NCI-H1417 (cell line): Measurements from ENCODE around the gene CCR2.
"Not testable (repeated sequence)": the region's sequence is repeated elsewhere in the genome, so short reads cannot be mapped to it uniquely, and the experiment has no call there.

ENCODE experiments used
- DNase-seq, 3 experiments: peaks; one replicate each; lab custom pipeline; 2025; lab: John Stamatoyannopoulos, UW

The CCR2 gene

DNA sequence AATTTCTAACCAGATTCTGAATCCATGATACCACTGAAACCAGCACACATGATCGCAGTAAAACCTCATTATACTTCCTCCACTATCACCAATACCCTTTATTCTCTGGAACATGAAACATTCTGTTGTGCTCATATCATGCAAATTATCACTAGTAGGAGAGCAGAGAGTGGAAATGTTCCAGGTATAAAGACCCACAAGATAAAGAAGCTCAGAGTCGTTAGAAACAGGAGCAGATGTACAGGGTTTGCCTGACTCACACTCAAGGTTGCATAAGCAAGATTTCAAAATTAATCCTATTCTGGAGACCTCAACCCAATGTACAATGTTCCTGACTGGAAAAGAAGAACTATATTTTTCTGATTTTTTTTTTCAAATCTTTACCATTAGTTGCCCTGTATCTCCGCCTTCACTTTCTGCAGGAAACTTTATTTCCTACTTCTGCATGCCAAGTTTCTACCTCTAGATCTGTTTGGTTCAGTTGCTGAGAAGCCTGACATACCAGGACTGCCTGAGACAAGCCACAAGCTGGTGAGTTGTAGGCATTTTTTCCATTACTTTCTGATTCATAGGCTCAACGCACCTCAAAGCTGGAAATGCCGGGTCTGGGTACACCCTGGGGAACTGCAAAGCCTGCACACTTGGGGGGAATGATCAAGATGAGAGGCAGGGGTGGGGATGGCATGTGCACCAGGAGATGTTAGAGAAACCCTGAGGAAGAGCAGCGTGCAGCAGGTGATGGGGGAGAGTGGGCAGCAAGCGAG is at the start of gene CCR2:
TSS of gene CCR2 (plus strand) at position 465 of the 764 bp plus-strand sequence. CDS start 3,417 bp downstream, outside the sequence.
- DNase-seq: no peak

DNA sequence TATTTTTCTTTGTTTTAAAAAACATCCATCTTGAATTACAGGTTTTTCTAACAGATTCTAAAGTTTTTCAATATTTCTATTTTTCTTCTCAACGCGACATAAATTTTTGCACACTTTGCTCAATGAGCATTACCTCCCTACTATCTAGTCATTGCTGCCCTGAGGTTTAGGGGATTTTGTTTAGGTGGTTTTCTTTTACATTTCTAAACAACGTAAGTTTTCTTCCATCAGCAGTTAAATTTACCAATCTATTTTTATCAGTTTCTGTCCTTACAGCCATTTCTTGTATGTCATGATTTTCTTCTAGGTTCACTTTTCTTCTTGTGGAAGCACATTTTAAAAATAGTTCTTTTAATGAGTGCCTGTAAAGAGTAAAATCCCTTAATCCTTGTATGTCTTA is 49.2 kb upstream of the CCR2 start:
- no peak for DNase-seq

DNA sequence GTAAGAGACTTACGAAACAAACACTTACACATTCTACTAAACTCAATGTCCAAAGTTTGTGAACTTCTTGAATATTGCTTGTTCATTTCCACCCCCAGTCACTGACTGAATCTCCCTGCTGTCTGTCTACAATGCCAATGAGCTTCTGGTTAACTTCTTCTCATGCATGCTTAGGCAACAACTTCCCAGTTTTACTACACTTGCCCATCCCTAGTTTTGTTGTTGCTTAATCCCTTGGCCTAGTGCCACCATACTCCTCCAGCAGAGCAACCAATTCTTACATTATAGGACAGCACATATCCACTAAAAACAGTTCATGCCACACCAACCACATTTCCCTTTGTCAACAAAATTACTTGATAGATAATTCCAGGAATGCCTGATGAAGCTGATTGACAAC is 40.9 kb upstream of the CCR2 start:
- DNase-seq: no peak

DNA sequence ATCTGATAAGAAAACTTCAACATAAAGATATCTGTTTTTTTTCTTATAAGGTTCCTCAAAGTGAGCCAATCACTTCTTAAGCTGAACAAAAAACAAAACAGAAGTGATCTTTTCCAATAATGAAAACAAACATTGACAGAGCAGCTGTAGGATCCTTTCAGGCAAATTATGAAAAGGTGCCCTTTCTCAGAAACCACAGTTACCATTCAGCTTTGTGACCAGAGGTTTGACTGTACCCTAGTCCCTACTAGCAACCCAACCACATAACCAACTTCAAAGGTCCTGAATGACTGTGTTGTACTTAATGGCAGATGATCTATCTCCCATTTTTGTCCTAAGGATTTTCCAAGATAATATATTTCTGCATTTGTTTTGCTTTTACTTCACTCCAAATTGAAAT is 39.4 kb upstream of the CCR2 start:
- no peak for DNase-seq

DNA sequence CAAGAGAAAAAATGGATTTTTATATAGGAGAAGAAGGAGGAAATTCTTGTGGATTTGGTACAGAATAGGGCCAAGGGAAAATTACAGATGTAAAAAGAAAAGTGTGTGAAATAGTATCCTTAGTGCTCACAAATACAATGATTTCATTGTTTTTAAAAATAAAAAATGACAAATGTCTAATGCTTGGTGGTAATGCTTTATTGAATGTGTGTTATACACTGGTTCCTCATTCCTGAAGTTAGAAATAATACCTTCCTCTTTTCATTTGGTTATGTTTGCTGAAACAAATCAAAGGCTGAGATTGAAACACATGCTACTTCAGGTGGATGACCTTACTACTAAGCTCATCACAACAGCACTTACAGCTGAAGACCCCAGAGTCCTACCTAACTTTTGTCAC is 37.7 kb upstream of the CCR2 start:
- DNase-seq: no peak

DNA sequence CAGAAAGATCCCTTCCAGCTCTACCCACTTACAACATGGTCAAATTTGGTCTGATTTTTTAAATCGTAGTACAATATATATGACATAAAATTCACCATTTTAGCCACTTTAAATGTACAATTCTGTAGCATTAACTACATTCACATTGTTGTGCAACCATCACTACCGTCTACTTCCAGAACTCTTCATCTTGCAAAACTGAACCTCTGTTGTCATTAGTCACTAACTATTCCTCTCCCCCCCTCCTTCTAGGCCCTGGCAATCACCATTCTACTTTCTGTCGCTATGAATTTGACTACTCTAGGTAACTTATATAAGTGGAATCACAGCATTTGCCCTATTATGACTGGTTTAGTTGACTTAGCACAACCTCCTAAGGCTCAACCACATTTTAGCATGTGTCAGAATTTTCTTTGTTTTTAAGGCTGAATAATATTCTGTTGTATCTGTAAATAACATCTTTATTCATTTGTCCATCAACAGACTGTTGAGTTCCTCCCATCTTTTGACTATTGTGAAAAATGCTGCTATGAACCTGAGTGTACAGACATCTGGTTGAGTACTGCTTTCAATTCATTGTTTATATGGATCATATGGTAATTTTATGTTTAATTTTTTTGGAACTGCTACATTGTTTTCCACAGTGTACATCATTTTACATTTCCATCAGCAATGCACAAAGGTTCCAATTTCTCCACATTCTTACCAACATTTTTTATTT is 35.5 kb upstream of the CCR2 start:
- no peak for DNase-seq

DNA sequence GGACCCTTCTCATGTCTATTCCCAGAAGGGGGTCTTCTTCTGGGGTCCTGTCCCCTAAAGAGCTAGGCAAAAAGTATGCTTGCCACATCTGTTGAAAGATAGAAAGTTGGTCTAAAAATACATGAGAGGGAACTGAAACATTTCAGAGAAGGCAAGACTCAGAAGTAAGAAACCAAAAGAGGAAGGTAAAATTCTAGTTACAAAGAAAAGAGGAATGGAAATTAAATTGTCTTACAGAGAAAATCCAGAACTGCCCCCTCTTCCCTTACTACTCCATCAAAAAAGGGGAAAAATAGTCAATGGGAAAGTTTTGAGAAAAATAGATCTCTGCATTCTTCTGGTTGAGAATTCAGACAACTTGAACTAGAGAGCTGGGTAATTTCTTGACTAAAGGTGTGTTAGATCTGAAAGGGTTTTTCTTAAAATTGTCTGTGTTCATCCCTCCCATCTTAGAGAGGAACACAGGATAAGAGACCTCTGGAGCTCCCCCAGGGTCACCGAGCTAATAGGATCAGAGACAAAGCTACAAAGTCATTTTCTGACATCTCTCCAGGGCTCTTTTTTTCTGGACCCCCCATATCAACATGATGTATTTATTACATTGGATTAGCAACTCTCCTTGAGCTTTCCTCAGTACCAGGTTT is 32.3 kb upstream of the CCR2 start:
- DNase-seq: no peak

DNA sequence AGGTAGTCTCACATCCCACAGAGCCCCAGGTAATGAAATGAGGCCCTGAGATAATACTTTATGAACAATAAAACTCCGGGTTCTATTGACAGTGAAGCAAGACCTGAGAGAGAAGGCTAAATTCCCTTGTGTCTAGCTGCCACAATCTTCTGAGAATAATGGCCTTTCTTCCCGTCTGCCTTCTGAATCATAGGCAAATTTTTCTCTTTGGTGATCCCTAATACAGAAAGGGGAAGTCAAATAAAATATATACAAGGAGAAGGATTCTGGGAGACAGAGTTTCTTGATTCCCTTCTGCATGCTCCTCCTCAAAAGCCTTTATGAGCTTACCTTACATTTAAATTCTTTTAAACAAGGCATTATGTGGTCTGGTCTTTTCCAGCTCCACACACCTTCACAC is 29.9 kb upstream of the CCR2 start:
- no peak for DNase-seq

DNA sequence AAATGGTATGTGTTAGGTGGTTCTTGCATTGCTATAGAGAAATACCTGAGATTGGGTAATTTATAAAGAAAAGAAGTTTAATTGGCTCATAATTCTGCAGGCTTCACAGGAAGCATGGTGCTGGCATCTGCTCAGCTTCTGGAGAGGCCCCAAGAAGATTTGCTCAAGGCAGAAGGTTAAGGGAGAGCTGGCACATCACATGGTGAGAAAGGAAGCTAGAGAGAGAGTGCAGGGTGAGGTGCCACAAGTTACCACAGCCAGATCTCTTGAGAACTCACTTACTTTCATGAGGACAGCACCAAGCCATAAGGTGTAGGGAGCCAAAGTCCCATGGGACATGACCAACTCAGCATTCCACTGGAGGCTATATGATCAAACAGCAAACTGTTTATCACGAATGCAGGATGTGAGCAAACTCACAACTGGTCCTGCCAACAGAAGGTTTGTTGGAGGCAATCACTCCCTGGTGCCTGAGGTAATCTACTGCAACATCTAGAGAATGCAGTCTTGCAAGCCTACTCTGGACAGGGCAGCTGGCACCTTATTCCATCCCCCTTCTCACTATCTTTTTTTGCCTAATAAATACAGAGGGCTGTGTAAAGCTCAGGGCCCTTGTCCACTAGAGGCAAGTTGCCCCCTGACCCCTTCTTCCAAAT is 28.1 kb upstream of the CCR2 start:
- DNase-seq: no peak

DNA sequence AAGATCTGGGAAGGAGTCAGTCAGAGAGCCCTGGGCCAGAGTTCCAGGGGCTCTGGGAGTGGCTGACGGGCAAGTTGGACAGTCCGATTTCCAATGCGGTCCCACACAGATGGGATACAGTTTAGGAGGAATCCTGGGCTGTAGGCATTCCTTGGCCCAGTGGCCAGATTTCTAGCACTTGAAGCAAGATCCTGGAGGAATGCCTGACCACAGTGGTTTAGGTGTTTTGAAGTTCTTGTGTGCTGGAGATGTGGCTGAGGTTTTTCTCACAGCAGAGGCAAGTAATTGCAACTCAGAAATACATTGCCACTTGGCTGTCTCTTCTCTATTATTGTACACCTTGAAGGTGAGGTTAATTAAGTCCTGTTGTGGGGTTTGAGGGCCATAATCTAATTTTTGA is 23.2 kb upstream of the CCR2 start:
- DNase-seq: not testable (repeated sequence)

DNA sequence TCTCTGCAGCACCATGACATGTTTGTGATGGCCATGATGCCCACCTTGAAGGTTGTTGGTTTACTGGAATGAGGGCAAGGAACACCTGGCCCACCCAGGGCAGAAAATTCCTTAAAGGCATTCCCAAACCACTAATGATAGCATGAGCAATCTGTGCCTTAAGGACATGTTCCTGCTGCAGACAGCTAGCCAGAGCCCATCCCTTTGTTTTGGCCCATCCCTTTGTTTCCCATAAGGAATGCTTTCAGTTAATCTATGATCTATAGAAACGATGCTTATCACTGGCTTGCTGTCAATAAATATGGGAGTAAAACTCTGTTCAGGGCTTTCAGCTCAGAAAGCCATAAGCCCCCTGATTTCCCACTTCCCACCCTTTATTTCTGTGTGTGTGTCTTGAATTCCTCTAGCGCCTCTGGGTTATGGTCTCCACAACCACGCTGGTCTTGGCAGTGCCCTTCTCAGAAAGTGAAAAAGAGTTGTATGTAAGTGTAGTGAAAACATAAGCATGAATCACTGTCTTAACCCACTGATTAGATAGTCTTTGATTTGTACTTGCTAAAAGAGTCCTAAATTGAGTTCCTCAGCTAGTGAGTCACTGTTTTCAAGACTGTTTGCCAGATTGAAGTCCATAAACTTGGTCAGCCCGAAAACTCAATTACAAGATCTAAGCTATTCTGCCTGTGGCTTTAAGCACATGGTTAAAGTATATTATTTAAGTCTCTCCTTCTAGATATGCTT is 19.0 kb upstream of the CCR2 start:
- DNase-seq: no peak

DNA sequence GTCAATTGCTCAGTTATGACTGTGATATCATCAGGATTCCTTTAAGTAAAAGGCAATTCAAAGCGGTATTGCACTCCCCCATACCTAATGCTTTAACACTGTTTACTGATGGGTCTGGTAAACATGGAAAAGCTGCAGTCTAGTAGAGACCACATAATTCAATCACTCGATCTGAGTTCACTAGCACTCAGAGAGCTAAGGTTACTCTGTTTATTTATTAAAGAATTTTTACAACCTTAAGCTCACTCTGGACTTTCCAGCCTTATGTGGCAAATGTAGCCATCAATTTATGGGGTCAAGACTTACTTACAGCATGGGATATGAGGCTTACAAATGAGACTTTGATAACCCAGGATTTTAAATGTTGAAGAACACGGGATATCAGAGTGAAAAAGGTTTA is 18.4 kb upstream of the CCR2 start:
- no peak for DNase-seq

DNA sequence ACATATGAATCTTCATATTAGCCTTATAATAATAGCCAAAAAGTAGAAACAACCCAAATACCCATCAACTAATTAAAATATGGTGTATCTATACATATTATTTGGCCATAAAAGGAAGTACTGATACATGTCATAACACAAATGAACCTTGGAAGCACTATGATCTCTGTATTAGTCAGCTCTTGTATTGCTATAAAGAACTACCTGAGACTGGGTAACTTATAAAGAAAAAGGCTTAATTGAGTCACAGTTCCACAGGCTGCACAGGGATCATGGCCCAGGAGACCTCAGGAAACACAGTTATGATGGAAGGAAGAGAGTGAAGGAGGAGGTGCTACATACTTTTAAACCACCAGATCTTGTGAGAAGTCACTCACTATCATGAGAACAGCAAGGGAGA is 16.0 kb upstream of the CCR2 start:
- DNase-seq: no peak

DNA sequence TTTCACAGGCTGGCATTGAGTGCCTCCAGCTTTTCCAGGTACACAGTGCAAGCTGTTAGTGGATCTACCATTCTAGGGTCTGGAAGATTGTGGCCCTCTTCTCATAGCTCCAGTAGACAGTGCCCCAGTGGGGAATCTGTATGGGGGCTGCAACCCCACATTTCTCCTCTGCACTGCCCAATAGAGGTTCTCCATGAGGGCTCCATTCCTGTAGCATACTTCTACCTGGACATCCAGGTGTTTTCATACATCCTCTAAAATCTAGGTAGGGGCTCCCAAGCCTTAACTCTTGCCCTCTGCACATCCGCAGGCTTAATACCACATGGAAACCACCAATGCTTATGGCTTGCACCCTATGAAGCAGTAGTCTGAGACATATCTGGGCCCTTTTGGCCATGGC is 15.1 kb upstream of the CCR2 start:
- no peak for DNase-seq

DNA sequence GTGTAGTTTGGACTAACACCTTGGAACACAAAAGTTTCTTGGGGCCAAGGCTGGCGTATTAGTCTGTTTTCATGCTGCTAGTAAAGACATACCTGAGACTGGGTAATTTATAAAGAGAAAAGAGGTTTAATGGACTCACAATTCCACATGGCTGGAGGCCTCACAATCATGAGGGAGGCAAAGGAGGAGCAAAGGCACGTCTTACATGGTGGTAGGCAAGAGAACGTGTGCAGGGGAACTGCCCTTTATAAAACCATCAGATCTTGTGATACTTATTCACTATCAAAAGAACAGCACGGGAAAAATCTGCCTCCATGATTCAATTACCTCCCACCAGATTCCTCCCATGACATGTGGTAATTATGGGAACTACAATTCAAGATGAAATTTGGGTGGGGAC is 9.4 kb upstream of the CCR2 start:
- DNase-seq: no peak

DNA sequence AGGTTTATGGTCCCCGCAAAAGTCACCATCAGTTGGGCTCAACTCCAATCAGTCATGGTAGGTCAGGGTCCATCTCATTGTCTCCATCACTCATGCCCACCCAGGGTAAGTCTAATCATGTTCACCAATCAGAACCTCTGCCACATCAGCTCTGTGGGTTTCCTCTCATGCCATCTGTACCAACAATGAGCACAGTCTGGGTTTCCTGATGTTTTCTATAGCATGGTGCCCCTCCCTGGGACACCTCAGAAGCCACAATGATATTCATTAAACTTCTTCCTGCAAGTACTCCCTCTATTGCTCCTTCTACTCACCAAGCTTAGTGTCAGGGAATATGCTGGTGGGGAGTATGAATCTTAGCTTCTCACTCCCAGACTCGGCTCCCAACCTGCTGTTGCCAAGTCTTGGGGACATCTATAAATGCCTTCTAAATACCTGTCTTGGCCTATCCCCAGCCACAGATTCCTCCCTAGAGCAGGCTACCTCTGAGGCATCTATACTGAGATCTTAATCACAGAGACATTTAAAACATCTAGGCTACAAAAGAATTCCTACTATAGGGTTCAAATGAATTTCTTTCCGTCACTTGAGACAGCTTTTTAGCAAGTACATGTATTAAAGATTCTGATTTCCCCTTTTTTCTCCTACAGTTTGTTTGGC is 5.0 kb upstream of the CCR2 start:
- no peak for DNase-seq

DNA sequence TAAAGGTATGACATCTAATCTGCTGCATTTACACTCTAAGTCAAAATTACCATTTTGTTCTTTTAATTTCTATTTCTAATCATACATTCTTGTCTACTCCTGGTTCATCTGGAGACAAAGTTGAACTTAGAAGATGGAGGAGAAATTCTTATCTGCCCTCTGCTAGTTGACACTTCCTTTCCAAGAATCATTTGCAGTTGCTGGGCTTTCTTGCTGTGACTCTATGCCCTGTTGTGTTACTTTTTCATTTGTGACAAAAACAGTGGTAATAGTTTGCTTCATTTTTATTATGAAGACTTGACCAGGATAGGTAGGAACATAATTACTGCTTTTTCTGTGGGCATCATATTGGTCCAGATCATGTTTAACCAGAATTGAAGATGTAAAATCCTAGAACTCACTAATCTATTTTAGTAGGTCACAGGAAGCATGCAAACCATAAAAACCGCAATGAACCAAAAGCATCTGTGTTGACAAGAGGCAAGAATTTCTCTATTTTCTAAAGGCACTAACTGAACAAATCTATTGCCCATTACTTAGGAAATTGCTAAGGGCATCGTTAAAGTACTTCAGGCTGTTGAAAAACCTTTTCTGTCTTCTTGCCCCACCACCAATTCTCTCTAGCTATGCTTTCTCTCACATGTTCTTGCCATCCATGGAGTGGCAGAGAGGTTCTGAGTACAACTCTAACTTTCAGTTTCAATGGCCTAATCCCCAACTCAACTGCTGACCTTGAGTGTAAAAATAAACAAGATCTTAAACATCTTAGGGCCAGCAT is 4.2 kb upstream of the CCR2 start:
- no peak for DNase-seq

DNA sequence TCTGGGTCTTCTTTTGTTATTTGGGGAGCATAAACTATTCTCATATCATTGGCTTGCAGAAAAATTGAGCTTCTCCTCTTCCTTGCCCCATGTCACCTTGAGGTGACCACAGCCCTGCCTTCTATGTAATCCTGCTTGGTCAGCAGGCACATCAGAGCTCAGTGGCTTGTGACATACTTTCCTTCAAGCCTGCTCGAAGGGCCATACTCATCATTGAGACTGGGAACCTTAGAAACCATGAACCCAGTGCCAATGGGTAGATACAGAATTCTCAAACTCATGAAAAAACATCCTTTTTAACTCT is 3.7 kb upstream of the CCR2 start:
- DNase-seq: no peak

DNA sequence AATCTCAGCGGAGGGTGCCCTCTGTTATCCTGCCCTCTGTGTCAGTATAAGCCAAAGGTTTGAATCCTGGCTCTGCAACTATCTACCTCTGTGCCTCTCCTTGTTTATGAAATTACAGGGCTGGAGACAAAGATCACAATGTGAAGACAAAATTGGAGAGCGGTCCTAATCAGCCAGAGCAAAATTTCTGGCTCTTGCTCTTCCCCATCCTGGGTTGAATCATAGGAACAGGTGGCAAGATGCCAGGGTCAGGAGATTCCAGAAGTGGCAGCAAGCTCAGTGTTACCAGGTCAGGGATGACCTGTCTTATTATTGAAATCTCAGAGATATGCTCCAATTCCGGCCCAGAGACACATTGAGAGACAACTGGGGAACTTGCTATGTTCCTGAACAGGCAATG is 2.3 kb upstream of the CCR2 start:
- DNase-seq: no peak

DNA sequence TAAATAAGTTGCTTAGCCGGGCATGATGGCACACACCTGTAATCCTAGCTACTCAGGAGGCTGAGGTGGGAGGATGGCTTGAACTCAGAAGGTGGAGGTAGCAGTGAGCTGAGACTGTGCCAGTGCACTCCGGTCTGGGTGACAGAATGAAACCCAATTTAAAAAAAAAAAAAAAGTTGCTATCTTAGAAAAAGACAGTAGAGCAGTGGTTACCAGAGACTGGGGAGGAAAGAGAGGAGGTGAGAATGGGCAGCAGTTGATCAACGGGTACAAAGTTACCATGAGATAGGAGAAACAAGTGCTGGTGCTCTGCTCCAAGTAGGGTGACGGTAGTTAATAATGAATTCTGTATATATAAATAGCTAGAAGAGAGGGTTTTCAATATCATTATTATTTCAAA is 821 bp upstream of the CCR2 start:
- no peak for DNase-seq

DNA sequence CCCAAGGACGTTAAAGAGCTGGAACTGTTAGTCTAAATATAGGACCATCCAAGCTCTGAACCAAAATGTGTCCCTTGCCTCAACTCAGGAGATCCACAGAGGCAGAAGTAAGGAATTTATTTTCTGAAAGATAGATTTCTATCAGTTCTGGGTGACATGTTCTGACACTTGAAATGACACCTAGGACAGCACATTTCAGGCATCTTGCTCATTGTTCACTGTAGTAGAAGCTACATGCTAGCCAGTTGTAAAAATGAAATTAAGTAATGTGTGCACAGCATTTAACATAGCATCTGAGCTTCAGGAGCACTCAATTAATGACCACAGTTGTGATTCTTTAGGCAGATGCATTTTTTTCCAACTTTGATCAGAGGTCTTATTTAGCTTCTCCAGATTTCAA is 567 bp downstream of the CCR2 start:
- no peak for DNase-seq
